Fibroblast of pulmonary artery (primary cell): Measurements from ENCODE around the gene EP400.
A peak's percentile ranks its signal among the peaks of the same experiment; 100 is the strongest.

Experiments used
- DNase-seq: peaks from one replicate; pipeline ENCODE4 v3.0.0-alpha.2; 2010; ENCODE audit warnings: low read depth
- H3K4me3 ChIP-seq: replicated peaks from 2 replicates; pipeline ENCODE4 v1.5.1; 2011; ENCODE audit warnings: low read depth, mild to moderate bottlenecking, control low read depth, low read length, moderate library complexity
- TF ChIP-seq, protein P1 (sequence below): IDR thresholded peaks from 2 replicates; pipeline ENCODE4 v1.5.1; 2011; ENCODE audit warnings: mild to moderate bottlenecking, control low read depth, low read length, inconsistent platforms; ENCODE audit errors: missing control alignments

Gene EP400

GRCh38 chr12:131975228-131975627, 25.5 kb downstream of the EP400 start:
- H3K4me3 ChIP-seq, result no peak overlapping the region
- TF ChIP-seq, protein P1, sequence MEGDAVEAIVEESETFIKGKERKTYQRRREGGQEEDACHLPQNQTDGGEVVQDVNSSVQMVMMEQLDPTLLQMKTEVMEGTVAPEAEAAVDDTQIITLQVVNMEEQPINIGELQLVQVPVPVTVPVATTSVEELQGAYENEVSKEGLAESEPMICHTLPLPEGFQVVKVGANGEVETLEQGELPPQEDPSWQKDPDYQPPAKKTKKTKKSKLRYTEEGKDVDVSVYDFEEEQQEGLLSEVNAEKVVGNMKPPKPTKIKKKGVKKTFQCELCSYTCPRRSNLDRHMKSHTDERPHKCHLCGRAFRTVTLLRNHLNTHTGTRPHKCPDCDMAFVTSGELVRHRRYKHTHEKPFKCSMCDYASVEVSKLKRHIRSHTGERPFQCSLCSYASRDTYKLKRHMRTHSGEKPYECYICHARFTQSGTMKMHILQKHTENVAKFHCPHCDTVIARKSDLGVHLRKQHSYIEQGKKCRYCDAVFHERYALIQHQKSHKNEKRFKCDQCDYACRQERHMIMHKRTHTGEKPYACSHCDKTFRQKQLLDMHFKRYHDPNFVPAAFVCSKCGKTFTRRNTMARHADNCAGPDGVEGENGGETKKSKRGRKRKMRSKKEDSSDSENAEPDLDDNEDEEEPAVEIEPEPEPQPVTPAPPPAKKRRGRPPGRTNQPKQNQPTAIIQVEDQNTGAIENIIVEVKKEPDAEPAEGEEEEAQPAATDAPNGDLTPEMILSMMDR, result no peak
- no peak for DNase-seq

DNA sequence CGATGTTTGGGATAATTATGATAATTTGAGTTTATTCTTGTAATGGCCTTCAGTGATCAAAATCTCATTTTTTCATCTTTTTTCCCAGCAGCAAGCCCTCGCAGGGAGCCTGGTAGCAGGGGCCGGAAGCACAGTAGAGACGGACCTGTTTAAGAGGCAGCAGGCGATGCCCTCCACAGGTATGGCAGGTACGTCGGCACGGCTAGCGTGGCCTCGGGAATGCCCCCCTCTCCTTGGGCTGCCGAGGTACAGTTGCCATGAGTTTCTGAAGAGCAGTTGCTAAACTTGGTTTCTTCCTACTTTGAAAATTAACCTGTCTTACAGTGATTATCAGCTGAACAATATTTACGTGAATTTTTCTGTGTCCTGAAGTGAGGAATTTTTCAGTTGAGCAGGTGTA, 29.9 kb downstream of the EP400 start:
- no peak overlapping the region for H3K4me3 ChIP-seq
- TF ChIP-seq, protein P1, result no peak
- no peak for DNase-seq

DNA sequence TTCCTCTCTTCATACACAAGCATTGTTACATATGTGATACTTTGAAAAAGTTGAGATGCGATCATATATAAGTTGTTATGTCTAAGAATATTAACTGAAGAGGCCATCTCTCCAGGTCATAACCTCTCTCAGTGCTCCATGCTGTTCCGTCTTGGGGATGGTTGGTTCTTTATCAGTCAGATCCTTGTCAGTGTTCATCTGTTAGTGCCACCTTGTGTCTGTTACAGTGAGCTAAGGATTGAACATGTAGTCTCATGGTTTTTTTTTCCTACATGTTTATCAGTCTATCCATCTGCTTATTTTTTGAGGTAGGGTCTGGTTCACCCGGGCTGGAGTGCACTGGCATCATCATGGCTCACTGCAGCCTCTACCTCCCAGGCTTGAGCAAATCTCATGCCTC, 30.5 kb downstream of the EP400 start:
- no peak overlapping the region for H3K4me3 ChIP-seq
- TF ChIP-seq, protein P1, result no peak

DNA sequence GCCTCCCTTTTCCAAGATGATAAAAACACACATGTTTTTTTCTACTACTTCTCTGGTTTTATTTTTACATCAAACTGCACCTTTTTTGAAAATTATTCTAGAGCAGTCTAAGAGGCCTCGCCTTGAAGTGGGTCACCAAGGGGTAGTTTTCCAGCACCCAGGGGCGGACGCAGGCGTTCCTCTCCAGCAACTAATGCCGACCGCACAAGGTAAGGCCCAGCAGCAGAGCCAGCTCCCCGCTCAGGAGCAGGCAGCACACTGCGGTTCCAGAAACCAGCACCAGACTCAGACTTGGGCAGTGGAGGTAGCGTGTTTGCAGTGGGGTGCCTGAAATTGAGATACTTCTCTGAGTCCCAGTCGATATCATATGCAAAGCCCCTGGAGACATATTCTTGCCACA, 31.6 kb downstream of the EP400 start:
- DNase-seq, result no peak
- TF ChIP-seq, protein P1, result no peak
- no peak overlapping the region for H3K4me3 ChIP-seq

More for the DNA sequence above, 30.5 kb downstream of the EP400 start:
- DNase-seq, result peak; percentile 10

DNA sequence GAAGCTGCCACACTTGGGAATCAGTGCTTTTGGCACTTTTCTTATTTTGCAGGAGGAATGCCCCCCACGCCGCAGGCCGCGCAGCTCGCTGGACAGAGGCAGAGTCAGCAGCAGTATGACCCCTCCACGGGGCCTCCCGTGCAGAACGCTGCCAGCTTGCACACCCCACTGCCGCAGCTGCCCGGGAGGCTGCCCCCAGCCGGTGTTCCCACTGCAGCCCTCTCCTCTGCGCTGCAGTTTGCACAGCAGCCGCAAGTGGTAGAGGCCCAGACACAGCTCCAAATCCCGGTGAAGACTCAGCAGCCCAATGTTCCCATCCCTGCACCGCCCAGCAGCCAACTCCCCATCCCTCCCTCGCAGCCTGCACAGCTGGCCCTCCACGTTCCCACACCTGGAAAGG, 32.3 kb downstream of the EP400 start:
- no peak overlapping the region for H3K4me3 ChIP-seq
- no peak for DNase-seq
- TF ChIP-seq, protein P1, result no peak

DNA sequence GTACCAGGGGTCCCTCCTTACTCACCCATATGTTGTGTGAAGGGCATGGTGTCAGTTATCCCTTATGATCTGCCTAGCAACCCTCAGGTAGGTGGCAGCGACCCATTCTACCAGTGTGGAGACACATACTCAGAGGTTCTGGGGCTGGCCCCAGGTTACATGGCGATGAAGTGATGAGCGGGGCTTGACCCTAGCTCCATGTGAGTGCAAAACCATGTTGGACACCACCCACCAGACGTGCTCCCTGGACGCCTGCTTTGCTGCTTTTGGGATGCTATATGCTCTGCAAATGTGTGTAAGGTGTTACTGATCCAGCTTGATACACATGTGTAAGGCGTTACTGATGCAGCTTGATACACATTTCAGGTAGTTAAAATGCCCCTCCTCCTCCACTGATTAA, 33.3 kb downstream of the EP400 start:
- TF ChIP-seq, protein P1, result no peak
- H3K4me3 ChIP-seq, result no peak overlapping the region
- DNase-seq, result no peak

- H3K4me3 ChIP-seq, result no peak overlapping the region
- no peak for DNase-seq
Measured at GRCh38 chr12:131983554-131983953, 33.8 kb downstream of the EP400 start.

More at GRCh38 chr12:131983554-131983953, 33.8 kb downstream of the EP400 start:
- TF ChIP-seq, protein P1, result no peak
